CD14-positive monocyte (primary cell): ENCODE results near the gene PTOV1. TPM values are rescaled to one million over a fixed set of nuclear protein-coding genes. Genes with fewer than 3 reads are reported as not detected.

Experiments used
- DNase-seq, 3 donors: peaks; one replicate each; pipeline ENCODE4 v3.0.0-alpha.2; 2011 to 2022
- H2AFZ ChIP-seq: 2 replicates; pipeline ENCODE4 v1.6.0; 2012; ENCODE audit warnings: mild to moderate bottlenecking, low read depth, low read length, inconsistent platforms; ENCODE audit not compliant: insufficient read depth, poor library complexity, severe bottlenecking
- H3K27ac ChIP-seq, 2 donors: 1 replicate in 1 of 2; 2 replicates in 1 of 2; pipeline ENCODE4 v1.5.1; 2012 to 2013; ENCODE audit warnings: low read length in 2 of 2, control low read depth in 1 of 2, inconsistent platforms in 1 of 2, low read depth in 1 of 2, mild to moderate bottlenecking in 1 of 2
- H3K27me3 ChIP-seq, 2 donors: one replicate each; pipeline versions ENCODE4 v1.6.0 to v1.6.1; 2011 to 2013; ENCODE audit warnings: low read length in 2 of 2; ENCODE audit not compliant: control insufficient read depth in 2 of 2, insufficient read depth in 2 of 2
- H3K36me3 ChIP-seq, 2 donors: replicated peaks in 1 of 2; 1 replicate in 1 of 2; 2 replicates in 1 of 2; pipeline versions ENCODE4 v1.5.1 to v1.6.1; 2012 to 2013; ENCODE audit warnings: low read length in 2 of 2, control low read depth in 1 of 2, inconsistent platforms in 1 of 2, mild to moderate bottlenecking in 1 of 2; ENCODE audit not compliant: insufficient read depth in 2 of 2, control insufficient read depth in 1 of 2
- H3K4me1 ChIP-seq, 2 donors: 1 replicate in 1 of 2; 2 replicates in 1 of 2; pipeline versions ENCODE4 v1.5.1 to v1.6.1; 2012 to 2013; ENCODE audit warnings: low read length in 2 of 2, control low read depth in 1 of 2, inconsistent platforms in 1 of 2, mild to moderate bottlenecking in 1 of 2, moderate library complexity in 1 of 2; ENCODE audit not compliant: insufficient read depth in 2 of 2, control insufficient read depth in 1 of 2
- H3K4me2 ChIP-seq: replicated peaks from 2 replicates; pipeline ENCODE3; 2012; ENCODE audit warnings: low read length, moderate library complexity, mild to moderate bottlenecking; ENCODE audit not compliant: poor library complexity, severe bottlenecking; ENCODE audit errors: extremely low read depth
- H3K4me3 ChIP-seq, 3 experiments: fragments of 200-600 bp in 1 of 3; sonication (generic) in 1 of 3; replicated peaks in 1 of 3; 1 replicate in 2 of 3; 2 replicates in 1 of 3; pipeline ENCODE4 v1.5.1; 2011 to 2013; ENCODE audit warnings: low read length in 3 of 3, mild to moderate bottlenecking in 3 of 3, control low read depth in 2 of 3, low read depth in 2 of 3, inconsistent platforms in 1 of 3, moderate library complexity in 1 of 3
- H3K79me2 ChIP-seq: 2 replicates; pipeline ENCODE4 v1.6.0; 2012; ENCODE audit warnings: mild to moderate bottlenecking, control low read depth, inconsistent platforms, low read length, moderate library complexity; ENCODE audit not compliant: insufficient read depth
- H3K9ac ChIP-seq: 2 replicates; pipeline ENCODE4 v1.6.0; 2017; ENCODE audit warnings: low read length, mild to moderate bottlenecking; ENCODE audit not compliant: insufficient read depth, poor library complexity, severe bottlenecking
- H3K9me3 ChIP-seq, 2 donors: replicated peaks in 1 of 2; 1 replicate in 1 of 2; 2 replicates in 1 of 2; pipeline versions ENCODE4 v1.5.1 to v1.6.1; 2012 to 2013; ENCODE audit warnings: low read length in 2 of 2, control low read depth in 1 of 2; ENCODE audit not compliant: control insufficient read depth in 1 of 2, insufficient read depth in 1 of 2
- H4K20me1 ChIP-seq: 2 replicates; pipeline ENCODE4 v1.6.0; 2012; ENCODE audit warnings: mild to moderate bottlenecking, low read length, control low read depth, moderate library complexity; ENCODE audit not compliant: insufficient read depth
- H3K27ac Mint-ChIP-seq, 7 donors: one replicate each; pipeline ENCODE4 v1.8.0; 2020; ENCODE audit warnings: mild to moderate bottlenecking in 7 of 7, mixed read lengths in 7 of 7, moderate library complexity in 6 of 7, inconsistent platforms in 2 of 7
- H3K27me3 Mint-ChIP-seq, 3 donors: one replicate each; pipeline ENCODE4 v1.8.0; 2021 to 2022; ENCODE audit warnings: low read depth in 3 of 3, mild to moderate bottlenecking in 3 of 3, mixed read lengths in 3 of 3, moderate library complexity in 3 of 3, inconsistent platforms in 1 of 3
- H3K36me3 Mint-ChIP-seq, 2 donors: one replicate each; pipeline ENCODE4 v1.8.0; 2020; ENCODE audit warnings: mixed read lengths in 2 of 2, inconsistent platforms in 1 of 2, mild to moderate bottlenecking in 1 of 2
- H3K4me1 Mint-ChIP-seq: one replicate; pipeline ENCODE4 v1.8.0; 2020; ENCODE audit warnings: mild to moderate bottlenecking, mixed read lengths
- H3K4me3 Mint-ChIP-seq, 2 donors: one replicate each; pipeline ENCODE4 v1.8.0; 2020; ENCODE audit warnings: mild to moderate bottlenecking in 2 of 2, mixed read lengths in 2 of 2, moderate library complexity in 1 of 2
- H3K9me3 Mint-ChIP-seq, 7 donors: one replicate each; pipeline ENCODE4 v1.8.0; 2020 to 2022; ENCODE audit warnings: mixed read lengths in 7 of 7, mild to moderate bottlenecking in 6 of 7, moderate library complexity in 6 of 7, inconsistent platforms in 2 of 7
- CTCF ChIP-seq: fragments of 200-600 bp; IDR thresholded peaks from one replicate; pipeline ENCODE4 v1.8.0; 2022; ENCODE audit warnings: antibody characterized with exemption, mild to moderate bottlenecking
- WGBS: methylation state at CpG from one replicate; pipeline ENCODE4 v1.1.5; 2013; ENCODE audit warnings: missing lambda C conversion rate; ENCODE audit not compliant: insufficient coverage; 5-methylcytosine and 5-hydroxymethylcytosine counted together
- intact Hi-C, 2 donors: fragments of 100-400 bp; cut with micrococcal nuclease; formaldehyde crosslinking; loops; one replicate each; pipeline versions ENCODE4 v1.15.0 to v1.15.1; 2023
- polyA plus RNA-seq, 3 donors: library from polyadenylated mRNA; depleted of rRNA in 1 of 3; unstranded in 2 of 3; stranded (reverse) in 1 of 3; fragments of 300-500 nt in 2 of 3; fragments of >200 nt in 1 of 3; fragmentation: Illumina TruSeq in 2 of 3; gene quantifications; 1 replicate in 2 of 3; 2 replicates in 1 of 3; pipeline ENCODE4 v1.2.3, GENCODE V29; 2012 to 2021

Gene PTOV1
- polyA plus RNA-seq, 3 donors: 18.3 to 67.9 (median 31.2) TPM

- Mint-ChIP-seq H3K4me1 (peaks cover 36% of the 10 kb centered on the region), H3K27me3 (peaks cover 0 to 3% (median 0%) of the 10 kb centered on the region in 3 donors), H3K36me3 (peaks cover 15 to 38% of the 10 kb centered on the region in 2 donors), H3K27ac (peak overlapping the region in 1 of 7 donors; percentile 47), H3K9me3 (no peaks in the 10 kb centered on the region), H3K4me3 (no peak overlapping the region)
- Histone ChIP-seq H3K4me3 (no peak overlapping the region), H4K20me1 (peaks cover 4% of the 10 kb centered on the region), H2AFZ (no peak overlapping the region), H3K9me3 (no peaks in the 10 kb centered on the region), H3K79me2 (peaks cover 28% of the 10 kb centered on the region), H3K36me3 (no peaks in the 10 kb centered on the region), H3K4me1 (peaks cover 38 to 43% of the 10 kb centered on the region in 2 donors), H3K27ac (no peak overlapping the region), H3K4me2 (no peak overlapping the region), H3K9ac (no peak overlapping the region), H3K27me3 (no peaks in the 10 kb centered on the region)
- 98% methylated on average over 15 of the region's 27 CpGs for WGBS
- TF ChIP-seq CTCF: no peak
- no peak for DNase-seq
- intact Hi-C loops: no loop called here
Observed at GRCh38 chr19:49872245-49873128, 21.5 kb downstream of the PTOV1 start.

GRCh38 chr19:49873129-49873521 is 22.2 kb downstream of the PTOV1 start:
- TF ChIP-seq CTCF: no peak
- Histone ChIP-seq H3K27me3 (no peaks in the 10 kb centered on the region), H3K4me3 (no peak overlapping the region), H3K79me2 (peaks cover 28% of the 10 kb centered on the region), H3K9ac (no peak overlapping the region), H3K4me2 (no peak overlapping the region), H3K9me3 (no peaks in the 10 kb centered on the region), H3K4me1 (peaks cover 34 to 39% of the 10 kb centered on the region in 2 donors), H4K20me1 (peaks cover 4% of the 10 kb centered on the region), H2AFZ (no peak overlapping the region), H3K36me3 (no peaks in the 10 kb centered on the region), H3K27ac (no peak overlapping the region)
- peak overlapping the region in 1 of 7 donors; percentile 32 for H3K27ac Mint-ChIP-seq
- no peak for DNase-seq
- peaks cover 34% of the 10 kb centered on the region for H3K4me1 Mint-ChIP-seq
- H3K27me3 Mint-ChIP-seq: peaks cover 0 to 3% (median 0%) of the 10 kb centered on the region in 3 donors
- H3K9me3 Mint-ChIP-seq: no peaks in the 10 kb centered on the region
- no peak overlapping the region for H3K4me3 Mint-ChIP-seq
- intact Hi-C loops: no loop called here
- 96% methylated on average over 26 of the region's 29 CpGs for WGBS
- peaks cover 15 to 38% of the 10 kb centered on the region in 2 donors for H3K36me3 Mint-ChIP-seq
